ENCODE data around the gene ARHGAP24.

DNA sequence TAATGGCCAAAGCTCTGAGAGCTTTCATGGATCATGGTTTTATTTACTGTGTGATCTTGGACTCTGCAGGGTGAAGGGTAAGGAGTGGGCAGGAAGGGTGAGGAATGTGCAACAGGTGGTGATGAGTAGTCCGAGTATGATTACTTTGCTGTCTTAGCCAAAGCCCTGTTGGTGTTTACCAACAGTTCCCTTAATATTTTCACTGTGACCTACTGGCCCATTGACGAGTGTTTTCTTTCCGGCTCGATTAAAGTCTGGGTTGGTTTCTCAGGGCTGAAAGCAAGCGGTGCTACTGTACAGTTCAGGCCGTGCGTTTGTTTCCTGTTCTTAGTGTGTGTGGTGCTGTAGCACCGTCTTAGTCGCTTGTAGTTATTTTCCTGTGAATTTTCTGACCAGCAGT lies 2.6 kb downstream of the ARHGAP24 start:
- TF ChIP-seq, protein P1, sequence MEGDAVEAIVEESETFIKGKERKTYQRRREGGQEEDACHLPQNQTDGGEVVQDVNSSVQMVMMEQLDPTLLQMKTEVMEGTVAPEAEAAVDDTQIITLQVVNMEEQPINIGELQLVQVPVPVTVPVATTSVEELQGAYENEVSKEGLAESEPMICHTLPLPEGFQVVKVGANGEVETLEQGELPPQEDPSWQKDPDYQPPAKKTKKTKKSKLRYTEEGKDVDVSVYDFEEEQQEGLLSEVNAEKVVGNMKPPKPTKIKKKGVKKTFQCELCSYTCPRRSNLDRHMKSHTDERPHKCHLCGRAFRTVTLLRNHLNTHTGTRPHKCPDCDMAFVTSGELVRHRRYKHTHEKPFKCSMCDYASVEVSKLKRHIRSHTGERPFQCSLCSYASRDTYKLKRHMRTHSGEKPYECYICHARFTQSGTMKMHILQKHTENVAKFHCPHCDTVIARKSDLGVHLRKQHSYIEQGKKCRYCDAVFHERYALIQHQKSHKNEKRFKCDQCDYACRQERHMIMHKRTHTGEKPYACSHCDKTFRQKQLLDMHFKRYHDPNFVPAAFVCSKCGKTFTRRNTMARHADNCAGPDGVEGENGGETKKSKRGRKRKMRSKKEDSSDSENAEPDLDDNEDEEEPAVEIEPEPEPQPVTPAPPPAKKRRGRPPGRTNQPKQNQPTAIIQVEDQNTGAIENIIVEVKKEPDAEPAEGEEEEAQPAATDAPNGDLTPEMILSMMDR (conservative IDR thresholded peaks at IDR 0.05; ENCODE audit: low read depth in 2 of 2), result no peak
- TF ChIP-seq CREB1 (CRISPR knock-in tag; IDR thresholded peaks at IDR 0.05; ENCODE audit: low read depth) (no peak), POLR2AphosphoS5 (IDR thresholded peaks at IDR 0.05; ENCODE audit: low read depth) (no peak), JUNB (IDR thresholded peaks at IDR 0.05; ENCODE audit: unreplicated experiment) (no peak), EZH2 (IDR thresholded peaks at IDR 0.05; ENCODE audit: low read depth, unreplicated experiment) (no peak), STAT1 (IDR thresholded peaks at IDR 0.05; ENCODE audit: unreplicated experiment) (no peak), ZNF114 (CRISPR knock-in tag; IDR thresholded peaks at IDR 0.05) (no peak), EZH2phosphoT487 (IDR thresholded peaks at IDR 0.05; ENCODE audit: unreplicated experiment) (no peak), ETS1 (IDR thresholded peaks at IDR 0.05) (no peak), NANOG (IDR thresholded peaks at IDR 0.05; ENCODE audit: borderline replicate concordance) (no peak)
- TF ChIP-seq, protein P2, sequence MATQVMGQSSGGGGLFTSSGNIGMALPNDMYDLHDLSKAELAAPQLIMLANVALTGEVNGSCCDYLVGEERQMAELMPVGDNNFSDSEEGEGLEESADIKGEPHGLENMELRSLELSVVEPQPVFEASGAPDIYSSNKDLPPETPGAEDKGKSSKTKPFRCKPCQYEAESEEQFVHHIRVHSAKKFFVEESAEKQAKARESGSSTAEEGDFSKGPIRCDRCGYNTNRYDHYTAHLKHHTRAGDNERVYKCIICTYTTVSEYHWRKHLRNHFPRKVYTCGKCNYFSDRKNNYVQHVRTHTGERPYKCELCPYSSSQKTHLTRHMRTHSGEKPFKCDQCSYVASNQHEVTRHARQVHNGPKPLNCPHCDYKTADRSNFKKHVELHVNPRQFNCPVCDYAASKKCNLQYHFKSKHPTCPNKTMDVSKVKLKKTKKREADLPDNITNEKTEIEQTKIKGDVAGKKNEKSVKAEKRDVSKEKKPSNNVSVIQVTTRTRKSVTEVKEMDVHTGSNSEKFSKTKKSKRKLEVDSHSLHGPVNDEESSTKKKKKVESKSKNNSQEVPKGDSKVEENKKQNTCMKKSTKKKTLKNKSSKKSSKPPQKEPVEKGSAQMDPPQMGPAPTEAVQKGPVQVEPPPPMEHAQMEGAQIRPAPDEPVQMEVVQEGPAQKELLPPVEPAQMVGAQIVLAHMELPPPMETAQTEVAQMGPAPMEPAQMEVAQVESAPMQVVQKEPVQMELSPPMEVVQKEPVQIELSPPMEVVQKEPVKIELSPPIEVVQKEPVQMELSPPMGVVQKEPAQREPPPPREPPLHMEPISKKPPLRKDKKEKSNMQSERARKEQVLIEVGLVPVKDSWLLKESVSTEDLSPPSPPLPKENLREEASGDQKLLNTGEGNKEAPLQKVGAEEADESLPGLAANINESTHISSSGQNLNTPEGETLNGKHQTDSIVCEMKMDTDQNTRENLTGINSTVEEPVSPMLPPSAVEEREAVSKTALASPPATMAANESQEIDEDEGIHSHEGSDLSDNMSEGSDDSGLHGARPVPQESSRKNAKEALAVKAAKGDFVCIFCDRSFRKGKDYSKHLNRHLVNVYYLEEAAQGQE (IDR thresholded peaks at IDR 0.05; ENCODE audit: unreplicated experiment), result no peak
